MM.1S (cell line): ENCODE measurements around the gene CD44.

Source experiments
- DNase-seq: peaks from one replicate; pipeline ENCODE4 v3.0.0-alpha.2; 2015
- H2AFZ ChIP-seq: fragments of 300-600 bp; sonication (generic); 2 replicates; pipeline ENCODE4 v1.6.0; 2016; ENCODE audit warnings: antibody characterized with exemption, low read length
- H3F3A ChIP-seq: fragments of 300-600 bp; sonication (generic); 2 replicates; pipeline ENCODE4 v1.6.1; 2016; ENCODE audit warnings: mild to moderate bottlenecking, antibody characterized with exemption, low read length, moderate library complexity, mixed read lengths; ENCODE audit not compliant: insufficient read depth
- H3K27ac ChIP-seq: fragments of 300-600 bp; sonication (generic); 2 replicates; pipeline ENCODE4 v1.5.1; 2016; ENCODE audit warnings: mild to moderate bottlenecking, low read length
- H3K27me3 ChIP-seq: fragments of 300-600 bp; sonication (generic); replicated peaks from 2 replicates; pipeline ENCODE4 v1.6.0; 2016; ENCODE audit warnings: low read length; ENCODE audit not compliant: insufficient read depth
- H3K36me3 ChIP-seq: fragments of 300-600 bp; sonication (generic); replicated peaks from 2 replicates; pipeline ENCODE4 v1.6.1; 2016; ENCODE audit warnings: mild to moderate bottlenecking, low read length, mixed read lengths; ENCODE audit not compliant: insufficient read depth
- H3K4me1 ChIP-seq: fragments of 300-600 bp; sonication (generic); 2 replicates; pipeline ENCODE4 v1.6.1; 2016; ENCODE audit warnings: low read length, mixed read lengths
- H3K4me2 ChIP-seq: fragments of 300-600 bp; sonication (generic); 2 replicates; pipeline ENCODE4 v1.6.0; 2016; ENCODE audit warnings: low read depth, low read length
- H3K4me3 ChIP-seq: fragments of 300-600 bp; sonication (generic); 2 replicates; pipeline ENCODE4 v1.5.1; 2016; ENCODE audit warnings: low read length, mixed read lengths
- H3K79me2 ChIP-seq: fragments of 300-600 bp; sonication (generic); 2 replicates; pipeline ENCODE4 v1.6.1; 2016; ENCODE audit warnings: mixed run types, low read length, mixed read lengths
- H3K9ac ChIP-seq: fragments of 300-600 bp; sonication (generic); 2 replicates; pipeline ENCODE4 v1.6.1; 2016; ENCODE audit warnings: low read length, mixed read lengths
- H3K9me2 ChIP-seq: fragments of 300-600 bp; sonication (generic); replicated peaks from 2 replicates; pipeline ENCODE4 v1.6.1; 2016; ENCODE audit warnings: mild to moderate bottlenecking, low read length, mixed read lengths; ENCODE audit not compliant: insufficient read depth
- H3K9me3 ChIP-seq: fragments of 300-600 bp; sonication (generic); replicated peaks from 2 replicates; pipeline ENCODE4 v1.6.1; 2016; ENCODE audit warnings: mild to moderate bottlenecking, low read length, mixed read lengths; ENCODE audit not compliant: insufficient read depth
- H4K20me1 ChIP-seq: fragments of 300-600 bp; sonication (generic); 2 replicates; pipeline ENCODE4 v1.6.1; 2016; ENCODE audit warnings: mild to moderate bottlenecking, low read length, moderate library complexity, mixed read lengths; ENCODE audit not compliant: insufficient read depth
- CTCF ChIP-seq: fragments of 300-600 bp; sonication (generic); IDR thresholded peaks from 2 replicates; pipeline ENCODE4 v1.5.1; 2016; ENCODE audit warnings: antibody characterized with exemption, low read length, mixed read lengths
- EZH2 ChIP-seq: fragments of 300-600 bp; sonication (generic); optimal IDR thresholded peaks from 2 replicates; pipeline ENCODE3; 2017; ENCODE audit warnings: low read depth, mild to moderate bottlenecking, antibody characterized with exemption, low read length, mixed read lengths
- EZH2phosphoT487 ChIP-seq: fragments of 300-600 bp; sonication (generic); IDR thresholded peaks from 2 replicates; pipeline ENCODE4 v1.6.1; 2018; ENCODE audit warnings: antibody characterized with exemption, low read length

Gene CD44

GRCh38 chr11:35147235-35147634, 8.3 kb downstream of the CD44 start:
- no peak overlapping the region for H3K4me3 ChIP-seq
- no peak overlapping the region for H3K9ac ChIP-seq
- H3K9me2 ChIP-seq = no peaks in the 10 kb centered on the region
- no peak overlapping the region for H3K4me2 ChIP-seq
- no peak overlapping the region for H3K27ac ChIP-seq
- no peak for DNase-seq
- H2AFZ ChIP-seq = no peak overlapping the region
- H3K9me3 ChIP-seq = no peaks in the 10 kb centered on the region
- TF ChIP-seq EZH2 = no peak
- TF ChIP-seq EZH2phosphoT487 = no peak
- no peak for TF ChIP-seq CTCF
- H3K79me2 ChIP-seq = peaks cover 94% of the 10 kb centered on the region
- peaks cover 55% of the 10 kb centered on the region for H3K4me1 ChIP-seq
- no peaks in the 10 kb centered on the region for H3K27me3 ChIP-seq
- peaks cover 41% of the 10 kb centered on the region for H3F3A ChIP-seq
- H3K36me3 ChIP-seq = peaks cover 3% of the 10 kb centered on the region; the same call in 1 of the 2 replicates
- H4K20me1 ChIP-seq = no peaks in the 10 kb centered on the region

GRCh38 chr11:35148163-35148837, 9.3 kb downstream of the CD44 start:
- no peaks in the 10 kb centered on the region for H3K9me3 ChIP-seq
- H3K79me2 ChIP-seq = peaks cover 94% of the 10 kb centered on the region
- no peaks in the 10 kb centered on the region for H3K9me2 ChIP-seq
- H3K4me3 ChIP-seq = no peak overlapping the region
- peaks cover 30% of the 10 kb centered on the region for H3F3A ChIP-seq
- DNase-seq = no peak
- no peaks in the 10 kb centered on the region for H3K27me3 ChIP-seq
- peaks cover 3% of the 10 kb centered on the region; the same call in 1 of the 2 replicates for H3K36me3 ChIP-seq
- TF ChIP-seq CTCF (no peak), EZH2 (no peak), EZH2phosphoT487 (no peak)
- peaks cover 45% of the 10 kb centered on the region for H3K4me1 ChIP-seq
- H3K27ac ChIP-seq = no peak overlapping the region
- no peak overlapping the region for H3K9ac ChIP-seq
- H2AFZ ChIP-seq = no peak overlapping the region
- no peak overlapping the region for H3K4me2 ChIP-seq
- H4K20me1 ChIP-seq = 0 out of 2 replicates have a peak, but pooled peaks cover 6% of the 10 kb centered on the region

- Histone ChIP-seq H3K4me2 (no peak overlapping the region), H3K9ac (no peak overlapping the region), H3K4me1 (peaks cover 32% of the 10 kb centered on the region), H3K4me3 (no peak overlapping the region), H3K9me3 (no peaks in the 10 kb centered on the region), H3K36me3 (peaks cover 3% of the 10 kb centered on the region; the same call in 1 of the 2 replicates), H3K27me3 (no peaks in the 10 kb centered on the region), H3F3A (peaks cover 10% of the 10 kb centered on the region), H3K79me2 (peaks cover 100% of the 10 kb centered on the region), H3K9me2 (no peaks in the 10 kb centered on the region), H2AFZ (no peak overlapping the region), H3K27ac (no peak overlapping the region), H4K20me1 (peaks cover 6% of the 10 kb centered on the region; the same call in 1 of the 2 replicates)
- no peak for DNase-seq
- TF ChIP-seq EZH2phosphoT487 (no peak), EZH2 (no peak), CTCF (no peak)
These were observed 11.5 kb downstream of the CD44 start for GRCh38 chr11:35150454-35150853.
